NCI-H446 treated with DMSO at 0.1 percent for 48 hours (cell line): ENCODE measurements around the gene KLF15.

Experiments used
- DNase-seq: peaks from one replicate; lab custom pipeline; 2025; lab: John Stamatoyannopoulos, UW

KLF15 gene

DNA sequence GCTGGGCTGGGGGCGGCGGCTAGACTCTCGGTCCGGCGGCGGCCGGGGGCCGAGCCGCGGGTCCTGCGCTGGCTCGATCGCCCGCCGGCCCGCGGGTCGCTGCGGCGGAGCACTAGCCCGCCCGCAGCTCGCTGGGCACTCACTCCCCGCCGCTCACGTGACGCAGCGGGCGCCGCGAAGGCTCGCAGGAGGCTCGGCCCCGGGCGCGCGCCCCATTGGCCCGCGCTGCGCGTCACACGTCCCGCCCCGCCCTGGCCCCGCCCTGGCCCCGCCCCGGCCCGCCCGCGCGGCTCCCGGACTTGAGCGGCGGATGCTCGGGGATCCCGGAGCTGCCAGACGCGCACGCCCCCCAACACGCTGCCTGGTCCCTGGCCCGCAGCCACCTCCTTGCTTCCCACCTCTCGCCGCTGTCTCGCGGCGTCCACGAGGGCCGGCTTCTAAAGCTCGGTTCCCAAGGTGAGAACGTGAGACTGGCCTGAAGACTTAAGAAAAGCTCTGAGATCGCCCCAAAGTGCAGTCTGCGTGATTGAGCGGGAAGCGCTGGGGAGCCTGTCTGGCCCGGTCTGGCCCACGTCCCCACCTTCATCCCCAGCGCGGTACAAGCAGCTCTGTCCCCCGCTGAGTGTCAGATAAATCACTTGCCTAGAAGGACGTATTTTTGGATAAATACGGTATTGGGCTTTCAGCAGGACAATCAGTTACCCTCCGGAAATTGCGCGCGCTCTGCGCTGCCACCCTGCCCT, at the start of gene KLF15:
KLF15 (minus strand) TSS at position 114 of the 743 bp plus-strand sequence. CDS start 4,486 bp downstream, outside the sequence.
- DNase-seq: peak; percentile 26

DNA sequence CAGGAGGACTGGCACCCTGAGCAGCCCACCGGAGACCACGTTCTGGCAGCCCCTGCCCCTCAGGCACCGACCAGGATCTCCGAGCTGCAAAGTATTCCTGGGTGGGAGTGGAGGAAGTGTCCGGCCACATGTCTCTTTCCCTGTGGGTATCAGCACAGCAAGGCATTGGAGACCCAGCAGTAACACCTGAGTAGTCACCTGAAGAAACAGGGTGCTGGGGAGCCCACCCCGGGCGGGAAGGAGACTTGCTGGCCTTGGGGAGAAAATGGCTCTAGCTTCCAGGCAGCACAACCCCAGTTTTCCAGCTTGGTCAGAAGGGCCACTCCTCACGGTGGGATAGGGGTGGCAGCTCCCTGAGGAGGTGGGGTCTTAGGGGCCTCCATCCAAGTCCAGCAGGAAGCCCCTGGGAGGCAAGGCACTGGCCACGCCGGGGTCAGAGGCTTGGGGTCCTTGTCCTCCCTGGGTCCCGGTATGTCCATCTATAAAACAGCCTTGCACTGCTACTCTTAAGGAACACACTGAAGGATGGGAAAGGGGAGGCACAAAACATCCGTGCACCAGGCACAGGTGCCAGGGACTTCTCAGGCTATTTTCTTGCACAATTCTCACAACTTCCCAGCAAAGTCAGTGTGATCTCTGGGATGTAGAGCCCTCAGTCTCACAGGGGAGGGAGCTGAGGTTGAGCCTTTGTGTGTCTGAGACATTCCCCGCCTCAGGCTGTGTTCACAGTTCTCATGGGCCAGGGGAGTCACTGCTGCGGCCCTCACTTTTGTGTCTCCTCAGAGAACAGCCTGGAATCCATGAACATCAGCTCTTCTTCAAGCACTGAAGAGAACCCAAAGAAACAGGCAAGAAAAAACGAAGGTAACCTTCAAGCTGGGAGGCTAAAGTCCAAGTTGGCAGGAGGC, 49.4 kb upstream of the KLF15 start:
- DNase-seq: no peak

DNA sequence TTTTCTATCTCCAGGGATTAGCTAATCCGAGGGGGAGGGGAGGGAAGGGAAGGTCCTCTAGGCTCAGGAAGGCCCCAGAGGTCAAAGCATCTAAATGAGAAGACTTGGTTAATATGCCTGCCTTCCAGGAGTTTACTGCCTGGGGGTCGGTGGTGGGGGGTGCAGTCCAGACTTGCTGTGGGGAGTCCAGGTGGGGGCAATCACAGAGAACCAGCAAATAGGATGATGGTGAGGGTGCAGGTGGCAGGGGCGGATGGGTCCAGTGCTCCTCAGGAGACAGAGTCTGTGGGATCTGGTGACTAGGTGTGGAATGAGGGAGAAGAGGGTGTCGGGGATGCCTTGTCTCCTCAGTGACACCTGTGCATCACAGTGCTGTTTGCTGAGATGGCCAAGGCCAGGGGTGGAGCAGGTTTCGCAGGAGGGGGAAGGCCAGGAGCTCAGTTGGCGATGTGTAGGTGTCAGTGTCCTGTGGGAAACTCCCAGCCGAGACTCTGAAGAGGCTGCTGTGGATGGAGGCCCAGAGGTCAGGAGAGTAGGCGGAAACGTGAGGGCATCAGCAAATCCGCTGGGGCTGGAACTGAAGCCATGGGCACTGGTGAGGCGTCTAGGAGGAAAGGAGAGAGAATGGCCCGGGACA, 45.6 kb upstream of the KLF15 start:
- no peak for DNase-seq

DNA sequence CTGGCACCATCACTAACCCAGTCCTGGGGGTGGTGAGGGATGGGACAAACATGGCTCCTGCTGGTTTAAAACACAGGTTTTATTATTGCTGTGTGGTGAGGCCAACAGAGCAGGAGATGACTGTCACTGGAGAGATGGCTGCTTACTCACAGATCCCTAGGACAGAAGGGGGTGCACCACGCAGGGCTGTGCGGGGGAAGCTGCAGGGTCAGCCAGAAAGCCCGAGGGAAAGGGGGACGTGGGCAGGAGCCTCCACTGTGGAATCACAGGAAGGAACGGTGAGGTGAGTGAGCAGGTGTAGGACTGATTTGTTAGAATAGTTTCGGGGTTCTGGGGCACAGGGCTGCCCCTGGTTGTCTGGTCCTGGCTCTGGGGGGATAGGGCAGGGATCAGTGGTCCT, 45.0 kb upstream of the KLF15 start:
- DNase-seq: no peak

DNA sequence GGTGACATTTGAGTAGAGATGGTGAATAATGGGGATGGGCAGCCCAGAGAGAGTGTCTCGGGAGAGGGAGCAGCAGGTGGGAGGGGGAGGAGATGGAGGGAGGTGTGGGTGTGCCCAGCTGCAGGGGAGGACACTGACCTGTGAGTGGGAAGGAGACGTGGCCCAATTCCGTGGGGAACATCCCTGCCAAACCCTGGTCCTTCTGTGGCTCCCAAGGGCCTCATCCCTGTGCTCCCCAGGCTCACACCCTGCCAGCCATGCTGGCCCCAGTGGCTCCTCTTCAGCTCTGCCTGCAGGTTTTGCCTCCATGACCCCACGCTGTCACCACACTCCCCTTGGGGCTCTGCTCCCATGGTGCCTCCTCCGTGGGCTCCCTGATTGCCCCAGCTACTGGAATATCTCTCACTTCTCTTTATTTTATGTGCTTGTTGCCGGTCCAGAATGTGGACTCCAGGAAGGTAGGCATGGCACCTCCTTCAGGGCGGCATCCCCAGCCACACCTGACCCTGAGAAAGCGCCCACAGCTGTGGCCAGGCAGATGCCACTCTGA, 44.5 kb upstream of the KLF15 start:
- no peak for DNase-seq

DNA sequence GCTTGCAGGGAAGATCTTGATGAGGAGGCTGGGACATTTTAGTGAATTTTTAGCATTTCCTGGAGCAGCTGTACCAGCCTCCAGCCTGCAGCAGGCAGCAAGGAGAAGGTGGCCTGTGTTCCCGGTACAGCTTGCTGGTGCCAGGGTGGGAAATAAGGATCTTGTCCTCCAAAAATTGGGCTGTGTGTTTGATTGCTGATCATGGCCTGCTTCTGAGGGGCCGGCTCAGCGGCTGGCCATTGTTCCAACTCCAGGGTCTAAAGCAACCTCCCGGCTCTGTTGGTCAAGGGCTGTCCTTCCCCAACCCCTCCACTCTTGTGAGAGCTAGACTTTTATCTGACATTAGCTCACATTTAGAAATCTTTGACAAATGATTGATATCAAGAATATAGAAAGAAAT, 42.5 kb upstream of the KLF15 start:
- DNase-seq: no peak

DNA sequence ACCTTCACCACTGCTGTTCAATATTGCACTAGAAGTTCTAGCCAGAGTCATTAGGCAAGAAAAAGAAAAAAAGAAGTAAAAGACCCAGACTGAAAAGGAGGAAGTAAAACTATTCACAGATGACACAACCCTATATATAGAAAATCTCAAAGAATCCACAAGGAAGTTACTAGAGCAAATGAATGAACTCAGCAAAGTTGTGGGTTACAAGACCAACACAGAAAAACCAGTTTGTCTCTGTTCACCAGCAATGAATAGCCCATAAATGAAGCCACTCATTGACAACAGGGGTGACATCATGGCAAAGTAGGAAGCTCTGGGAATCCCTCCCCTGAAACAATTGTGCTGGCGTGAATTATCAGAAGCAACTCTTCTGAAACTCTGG, 42.1 kb upstream of the KLF15 start:
- DNase-seq: no peak

DNA sequence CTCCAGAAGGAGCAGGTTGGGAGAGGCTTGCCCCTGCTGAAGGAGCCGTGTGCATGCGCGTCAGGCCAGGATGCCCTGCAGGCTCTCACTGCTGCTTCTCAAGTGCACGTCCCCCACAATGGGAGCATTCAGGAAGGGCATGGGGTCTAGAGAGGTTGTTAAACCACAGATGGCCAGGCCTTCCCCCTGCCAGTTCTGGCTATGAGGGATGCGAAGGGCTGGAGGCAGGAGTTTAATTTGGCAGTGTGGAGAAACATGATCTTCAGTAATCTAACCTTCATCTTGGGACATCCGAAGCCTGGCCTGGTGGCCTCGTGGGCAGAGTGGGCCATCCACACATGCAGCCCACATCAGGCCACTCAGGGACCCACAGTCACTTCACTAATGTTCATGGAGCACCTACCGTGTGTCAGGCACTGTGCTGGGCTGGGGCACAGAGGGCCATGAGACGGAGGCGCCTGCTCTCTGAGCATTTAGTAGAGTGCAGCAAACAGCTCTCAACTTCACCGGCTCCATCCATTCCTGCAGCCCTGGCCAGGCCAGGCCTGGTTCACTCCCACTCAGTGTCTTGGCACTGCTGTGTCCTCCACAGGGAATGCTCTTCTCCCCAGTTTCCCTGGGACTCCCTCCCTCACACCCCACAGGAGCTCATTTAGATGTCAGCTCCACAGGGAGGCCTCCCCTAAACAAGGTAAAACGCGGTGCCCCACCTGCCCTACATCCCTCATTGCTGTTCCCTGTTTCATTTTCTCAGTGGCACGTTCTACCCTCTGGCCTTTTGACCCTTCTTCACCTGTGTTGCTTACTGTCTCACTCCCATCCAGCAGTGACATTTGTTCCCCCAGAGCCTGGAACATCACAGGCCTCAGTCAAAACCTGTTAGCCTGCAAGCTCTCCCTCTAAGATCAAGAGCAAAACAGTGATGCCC, 41.5 kb upstream of the KLF15 start:
- DNase-seq: no peak

DNA sequence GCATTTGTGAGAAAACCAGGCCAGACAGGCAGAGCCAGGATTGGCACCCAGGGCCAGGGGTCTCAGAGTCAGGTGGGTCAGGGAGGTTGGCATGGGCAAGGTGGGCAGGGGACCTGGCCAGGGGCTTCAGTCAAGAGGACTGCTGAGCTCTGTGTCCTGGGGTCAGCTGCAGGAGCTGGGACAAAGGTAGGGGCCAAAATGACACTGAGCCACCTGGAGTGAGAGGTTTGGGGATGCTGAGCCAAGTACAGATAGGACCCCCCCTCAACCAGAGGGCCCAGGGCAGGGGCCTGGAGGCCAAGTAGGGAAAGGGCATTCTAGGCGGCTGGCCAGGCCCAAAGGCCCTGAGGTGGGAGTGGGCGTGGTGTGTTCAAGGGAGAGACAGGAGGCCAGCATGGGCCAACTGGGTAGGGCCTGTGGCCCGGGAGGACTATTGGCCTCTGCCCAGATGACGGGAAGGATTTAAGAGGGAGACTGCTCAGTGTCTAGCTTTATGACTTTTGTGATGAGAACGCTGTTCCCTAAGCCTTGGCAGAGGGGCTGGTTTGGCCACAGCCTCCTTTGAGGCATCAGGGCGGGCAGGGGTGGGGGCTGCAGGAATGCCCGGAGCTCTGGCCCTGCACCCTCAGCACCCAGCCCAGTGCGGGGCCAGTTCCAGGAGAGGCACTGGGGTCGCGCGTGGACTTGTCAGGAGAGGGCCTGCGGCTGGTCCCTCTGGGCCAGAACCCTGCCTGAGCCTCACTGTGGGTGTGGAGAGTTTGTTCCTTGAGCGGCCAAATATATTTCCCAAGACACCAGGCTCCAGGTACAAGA, 40.6 kb upstream of the KLF15 start:
- DNase-seq: no peak

DNA sequence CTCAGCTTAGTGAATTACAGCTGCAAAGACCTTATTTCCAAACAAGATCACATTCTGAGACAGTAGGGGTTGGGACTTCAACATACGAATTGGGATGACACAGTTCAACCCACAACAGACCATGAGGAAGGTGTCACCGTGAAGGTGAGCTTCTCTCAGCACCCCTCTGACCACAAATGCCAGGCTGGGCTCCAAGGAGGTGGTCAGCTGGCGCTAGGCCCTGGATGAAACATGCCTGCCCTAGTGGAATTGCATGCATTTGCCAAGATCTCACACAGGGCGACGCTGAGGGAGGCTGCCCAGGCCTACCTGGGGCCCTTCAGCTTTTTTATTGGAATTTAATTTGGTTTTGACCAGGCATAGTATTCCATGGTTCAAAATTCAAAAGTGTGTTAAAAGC, 39.3 kb upstream of the KLF15 start:
- DNase-seq: no peak

DNA sequence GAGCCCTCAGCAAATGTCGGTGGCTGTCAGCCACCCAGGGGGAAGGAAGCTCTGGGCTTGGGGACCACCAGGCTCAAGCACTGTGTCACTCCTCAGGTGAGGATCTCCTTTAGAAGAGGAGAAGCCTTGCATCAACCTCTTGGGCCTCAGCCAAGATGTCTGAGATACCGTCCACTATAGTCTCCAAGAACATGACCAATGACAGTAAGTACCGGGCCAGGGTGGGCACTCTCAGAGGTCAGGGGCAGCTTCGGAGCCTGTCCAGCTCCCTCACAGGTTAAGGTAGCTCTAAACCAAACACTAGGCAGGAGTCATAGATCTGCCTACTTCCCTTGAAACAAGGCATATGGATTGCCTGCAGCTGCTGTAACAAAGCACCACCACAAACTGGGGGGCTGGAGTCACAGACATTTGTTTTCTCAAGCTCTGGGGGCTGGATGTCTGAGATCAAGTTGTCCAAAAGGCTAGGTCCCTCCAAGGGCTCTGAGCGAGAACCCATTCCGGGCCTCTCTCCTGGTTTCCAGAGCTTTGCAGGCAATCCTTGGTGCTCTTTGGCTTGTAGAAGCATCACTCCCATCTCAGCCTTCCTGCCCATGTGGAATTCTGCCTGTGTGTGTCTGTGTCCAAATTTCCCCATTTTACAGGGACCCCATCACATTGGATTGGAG, 38.8 kb upstream of the KLF15 start:
- no peak for DNase-seq

DNA sequence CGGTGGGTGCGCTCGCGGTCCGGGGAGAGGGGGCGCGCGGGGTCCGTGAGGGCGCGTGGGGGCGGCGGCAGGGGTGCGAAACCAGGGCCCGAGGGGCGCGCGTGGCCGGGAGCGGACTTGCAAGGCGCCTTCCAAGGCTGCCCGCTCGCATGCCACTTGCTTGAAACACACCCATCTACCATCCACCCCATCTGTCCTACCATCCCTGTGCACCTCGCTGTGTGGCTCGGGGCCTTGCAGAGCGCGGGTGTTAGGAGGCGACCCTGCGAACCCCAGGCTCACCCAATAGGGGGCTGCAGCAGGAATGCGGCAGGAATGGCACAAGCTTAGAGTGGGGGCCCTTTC, 37.7 kb upstream of the KLF15 start:
- DNase-seq: no peak

DNA sequence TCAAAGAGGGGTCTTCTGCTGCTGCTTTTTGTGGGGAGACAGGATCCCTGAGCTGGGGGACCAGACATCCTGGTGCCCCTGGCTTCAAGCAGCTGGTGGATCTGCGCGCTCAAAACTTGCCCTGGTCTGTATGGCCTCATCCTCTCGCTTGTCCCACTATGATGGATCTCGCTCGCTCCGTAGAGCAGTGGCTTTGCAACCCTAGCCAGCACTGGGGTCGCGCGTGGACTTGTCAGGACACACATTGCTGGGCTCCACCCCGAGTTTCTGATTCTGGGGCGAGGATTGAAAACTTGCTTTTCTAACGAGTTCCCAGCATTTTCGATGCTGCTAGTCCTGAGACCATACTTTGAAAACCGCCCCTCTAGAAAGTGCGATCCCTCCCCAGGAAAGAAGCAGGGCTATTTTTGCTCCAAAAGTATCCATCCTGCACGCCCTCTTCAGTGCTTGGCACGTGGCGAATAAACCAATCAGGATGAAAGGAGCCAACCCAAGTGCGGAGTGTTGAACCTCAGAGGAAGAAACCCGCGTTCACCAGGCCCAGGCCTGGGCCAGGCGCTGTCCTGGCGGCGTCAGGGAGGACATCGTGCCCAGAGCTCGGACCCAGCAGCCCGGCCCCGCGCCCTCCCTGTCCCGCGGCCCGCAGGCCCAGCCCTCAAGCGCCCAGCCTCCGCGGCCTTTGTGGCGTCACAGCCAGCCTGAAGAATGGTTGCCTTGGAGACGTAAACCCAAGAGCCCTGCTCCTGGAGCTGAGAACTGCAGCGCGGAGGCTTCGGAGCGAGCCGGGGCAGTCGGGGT, 37.2 kb upstream of the KLF15 start, which contains the start of gene CFAP100:
CFAP100 (plus strand) TSS at position 731 of the 798 bp plus-strand sequence. CDS start 1,092 bp downstream, outside the sequence.
- DNase-seq: no peak

DNA sequence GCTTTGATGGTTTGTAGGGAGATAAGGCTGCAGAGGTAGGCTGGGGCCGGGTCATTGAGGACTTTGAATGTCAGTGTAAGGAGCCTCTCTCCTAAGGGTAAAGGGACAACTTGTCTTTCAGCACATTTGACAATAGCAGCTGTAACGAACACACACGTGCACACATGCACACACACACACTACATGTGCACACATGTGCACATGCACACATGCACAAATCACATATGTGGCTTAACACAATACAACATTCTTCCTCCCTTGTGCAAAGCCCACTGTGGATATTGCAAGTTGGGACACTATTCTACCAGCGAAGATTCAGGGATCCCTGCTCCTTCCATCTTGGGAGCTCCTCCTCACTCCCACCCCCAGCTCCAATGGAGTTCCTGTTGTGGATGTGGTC, 36.4 kb upstream of the KLF15 start:
- no peak for DNase-seq

DNA sequence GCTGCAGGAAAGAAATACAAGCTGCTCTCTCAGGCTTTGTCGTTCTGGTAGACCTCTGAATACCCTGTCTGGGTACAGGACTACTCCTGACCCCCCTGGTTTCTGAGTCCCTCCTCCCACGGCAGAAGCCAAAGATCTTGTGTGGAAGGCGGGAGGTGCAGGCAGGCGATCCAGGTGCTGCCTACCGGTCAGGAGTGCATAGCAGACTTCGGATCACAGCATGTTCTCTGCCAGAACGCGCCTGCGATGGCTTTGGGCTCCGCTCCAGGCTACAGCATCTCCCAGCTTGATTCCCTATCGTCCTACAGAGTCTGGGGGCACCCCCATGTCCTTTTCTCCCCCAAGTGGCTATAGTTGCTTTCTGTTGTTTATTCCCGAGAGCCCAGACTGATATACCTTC, 35.0 kb upstream of the KLF15 start:
- no peak for DNase-seq

DNA sequence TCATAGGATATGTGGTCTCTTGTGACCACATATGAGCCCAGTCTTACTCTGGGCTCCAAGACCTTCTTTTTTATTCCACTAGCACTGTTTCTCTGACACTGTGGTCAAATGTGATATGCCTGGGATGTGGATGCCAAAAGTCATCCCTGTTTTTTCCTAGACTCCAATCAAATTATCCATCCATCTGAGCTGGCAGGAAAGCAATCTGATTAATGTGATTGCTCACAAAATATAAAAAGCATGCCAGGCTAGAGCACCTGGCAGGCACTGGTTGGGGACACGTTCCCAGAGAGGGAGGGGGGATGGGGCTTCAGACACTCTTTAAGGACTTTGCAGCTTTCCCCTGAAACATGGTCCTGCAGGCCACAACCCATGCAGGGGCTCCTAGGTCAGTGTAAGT, 34.4 kb upstream of the KLF15 start:
- no peak for DNase-seq

DNA sequence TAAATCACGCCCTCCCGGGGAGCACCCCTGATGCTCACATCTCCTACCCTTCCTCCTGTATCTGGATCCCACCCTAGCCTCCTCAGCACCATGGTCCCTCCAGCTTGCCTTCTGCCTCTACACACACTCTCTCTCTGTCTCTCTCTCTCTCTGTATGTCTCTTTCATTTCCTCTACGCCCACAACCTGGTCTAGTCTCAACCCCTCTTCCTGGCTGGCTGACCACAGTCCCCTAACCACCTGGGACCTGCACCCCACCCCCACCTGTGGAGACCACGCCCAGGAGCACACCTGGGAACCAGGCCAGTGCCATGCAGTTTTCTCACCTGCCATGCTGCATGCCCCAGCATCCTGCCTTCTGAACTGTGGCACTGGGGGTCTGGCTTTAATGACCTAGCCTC, 33.5 kb upstream of the KLF15 start:
- DNase-seq: no peak

DNA sequence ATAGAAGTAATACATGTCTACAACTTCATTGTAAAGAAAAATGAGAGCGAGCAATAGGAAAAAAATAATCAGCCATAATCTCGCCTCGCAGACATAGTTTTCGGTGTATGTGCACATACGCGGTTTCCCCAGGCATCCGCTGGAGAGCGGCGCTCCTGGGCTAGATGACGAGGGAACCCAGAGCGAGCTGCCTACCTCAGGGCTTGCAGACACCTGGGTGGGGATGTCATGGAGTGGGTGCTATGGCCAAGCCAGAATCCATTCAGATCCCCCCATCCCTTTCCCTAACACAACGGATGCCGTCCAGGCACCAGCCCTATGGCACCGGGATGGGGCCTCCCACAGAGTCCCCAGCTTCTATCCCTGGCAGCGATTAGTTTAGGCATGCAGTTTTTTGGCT, 33.0 kb upstream of the KLF15 start:
- no peak for DNase-seq

DNA sequence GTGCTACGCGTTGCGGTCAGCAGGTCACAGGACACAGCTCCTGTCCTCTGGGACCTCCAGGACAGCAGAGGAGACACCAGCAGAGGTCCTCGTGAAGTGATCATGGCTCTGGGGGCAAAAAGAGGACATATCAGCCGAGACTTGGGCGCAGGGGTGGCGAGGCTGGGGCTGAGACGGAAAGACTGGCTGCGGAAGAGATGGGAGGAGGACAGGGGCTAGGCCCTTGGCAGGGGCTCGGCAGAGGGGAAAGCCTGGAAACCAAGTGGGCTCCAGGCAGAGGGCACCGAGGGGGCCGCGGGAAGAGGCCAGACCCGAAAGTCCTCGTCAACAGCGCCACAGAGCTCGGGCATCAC, 32.6 kb upstream of the KLF15 start:
- no peak for DNase-seq
